Adrenal gland (tissue), 5 donors: ENCODE data around the gene ZMYM1.

Experiments
- POLR2A ChIP-seq, 2 donors: fragments of 450-650 bp; IDR thresholded peaks; one replicate each; pipeline ENCODE4 v1.6.1; 2017; ENCODE audit warnings: antibody characterized with exemption in 2 of 2, mild to moderate bottlenecking in 2 of 2, moderate library complexity in 1 of 2
- TF ChIP-seq, protein P1 (sequence below), 6 experiments: fragments of 450-650 bp in 4 of 6; fragments of 200-600 bp in 2 of 6; sonication (generic) in 1 of 6; IDR thresholded peaks; 1 replicate in 5 of 6; 2 replicates in 1 of 6; pipeline versions ENCODE4 v1.5.1 to v1.8.0; 2016 to 2021; ENCODE audit warnings: antibody characterized with exemption in 6 of 6, mild to moderate bottlenecking in 2 of 6, moderate library complexity in 1 of 6
- donor health status: DM: no; HTN: no; CAD: no.

DNA sequence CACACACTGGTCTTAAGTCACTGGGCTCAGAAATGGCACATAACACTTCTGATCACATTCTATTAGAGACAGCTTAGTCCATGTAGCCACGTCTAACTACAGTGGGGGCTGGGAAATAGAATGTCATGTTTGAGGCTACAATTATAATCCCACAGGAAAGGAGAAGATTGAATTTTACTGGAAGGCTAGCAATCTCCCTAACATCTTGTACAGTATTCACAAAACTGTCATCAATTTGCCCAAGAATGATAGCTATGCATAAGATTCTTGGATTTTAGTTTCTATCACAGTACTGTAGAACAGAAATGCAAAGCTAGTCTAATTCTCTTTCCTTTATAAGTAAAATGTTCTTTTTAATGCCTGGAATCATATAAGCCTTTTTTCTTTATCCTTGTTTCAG is 34.8 kb upstream of the ZMYM1 start:
- TF ChIP-seq, protein P1, sequence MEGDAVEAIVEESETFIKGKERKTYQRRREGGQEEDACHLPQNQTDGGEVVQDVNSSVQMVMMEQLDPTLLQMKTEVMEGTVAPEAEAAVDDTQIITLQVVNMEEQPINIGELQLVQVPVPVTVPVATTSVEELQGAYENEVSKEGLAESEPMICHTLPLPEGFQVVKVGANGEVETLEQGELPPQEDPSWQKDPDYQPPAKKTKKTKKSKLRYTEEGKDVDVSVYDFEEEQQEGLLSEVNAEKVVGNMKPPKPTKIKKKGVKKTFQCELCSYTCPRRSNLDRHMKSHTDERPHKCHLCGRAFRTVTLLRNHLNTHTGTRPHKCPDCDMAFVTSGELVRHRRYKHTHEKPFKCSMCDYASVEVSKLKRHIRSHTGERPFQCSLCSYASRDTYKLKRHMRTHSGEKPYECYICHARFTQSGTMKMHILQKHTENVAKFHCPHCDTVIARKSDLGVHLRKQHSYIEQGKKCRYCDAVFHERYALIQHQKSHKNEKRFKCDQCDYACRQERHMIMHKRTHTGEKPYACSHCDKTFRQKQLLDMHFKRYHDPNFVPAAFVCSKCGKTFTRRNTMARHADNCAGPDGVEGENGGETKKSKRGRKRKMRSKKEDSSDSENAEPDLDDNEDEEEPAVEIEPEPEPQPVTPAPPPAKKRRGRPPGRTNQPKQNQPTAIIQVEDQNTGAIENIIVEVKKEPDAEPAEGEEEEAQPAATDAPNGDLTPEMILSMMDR (IDR thresholded peaks at IDR 0.05): no peak
- no peak for TF ChIP-seq POLR2A (IDR thresholded peaks at IDR 0.05)
